HL-60 (cell line): ENCODE results near the gene THOC3.
"Not testable (repeated sequence)": the region's sequence is repeated elsewhere in the genome, so short reads cannot be mapped to it uniquely, and the experiment has no call there.

Source experiments
- GABPA ChIP-seq: IDR thresholded peaks from 2 replicates; pipeline ENCODE4 v1.6.1; 2012; ENCODE audit warnings: low read depth
- POLR2AphosphoS5 ChIP-seq: IDR thresholded peaks from 2 replicates; pipeline ENCODE4 v1.6.1; 2012; ENCODE audit warnings: low read depth
- REST ChIP-seq: IDR thresholded peaks from 2 replicates; pipeline ENCODE4 v1.6.1; 2012; ENCODE audit warnings: low read depth; ENCODE audit not compliant: insufficient replicate concordance
- SPI1 ChIP-seq: IDR thresholded peaks from 2 replicates; pipeline ENCODE4 v1.6.1; 2012; ENCODE audit warnings: low read depth, mild to moderate bottlenecking, borderline replicate concordance
- TF ChIP-seq, protein P1 (sequence below): IDR thresholded peaks from one replicate; pipeline ENCODE4 v1.5.1; 2011; ENCODE audit warnings: low read length, control low read depth, inconsistent platforms; ENCODE audit not compliant: insufficient read depth

DNA sequence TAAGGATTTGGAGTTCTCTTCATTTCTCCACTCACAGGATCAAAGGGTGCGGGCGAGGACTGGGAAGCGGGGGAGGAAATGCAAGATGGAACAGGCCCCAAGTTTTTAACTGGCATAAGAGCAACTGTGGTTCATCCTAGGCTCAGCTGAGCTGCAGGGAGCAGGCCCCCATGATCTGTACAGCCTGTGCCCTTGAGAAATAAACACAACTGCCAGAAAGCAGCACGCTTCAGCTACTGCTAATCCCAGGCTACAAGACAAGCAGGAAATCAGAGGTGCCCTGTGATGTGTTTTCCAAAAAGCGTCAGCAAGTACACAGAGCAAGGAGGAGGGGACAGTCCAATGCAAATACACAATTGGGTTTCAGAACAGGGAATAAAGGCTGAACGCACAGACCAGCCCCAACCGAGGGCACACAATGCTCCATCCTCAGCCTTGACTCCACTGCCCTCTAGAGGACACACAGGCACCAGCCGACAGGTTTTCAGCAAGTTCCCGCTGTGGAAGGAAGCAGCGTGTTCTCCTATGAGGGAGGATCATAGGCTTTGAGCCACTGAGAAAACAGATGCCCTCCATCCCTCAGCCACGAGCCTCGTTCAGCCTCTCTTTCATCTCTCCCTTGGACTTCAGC is 16.7 kb downstream of the THOC3 start:
- TF ChIP-seq SPI1, POLR2AphosphoS5, REST, GABPA: not testable (repeated sequence)
- TF ChIP-seq, protein P1, sequence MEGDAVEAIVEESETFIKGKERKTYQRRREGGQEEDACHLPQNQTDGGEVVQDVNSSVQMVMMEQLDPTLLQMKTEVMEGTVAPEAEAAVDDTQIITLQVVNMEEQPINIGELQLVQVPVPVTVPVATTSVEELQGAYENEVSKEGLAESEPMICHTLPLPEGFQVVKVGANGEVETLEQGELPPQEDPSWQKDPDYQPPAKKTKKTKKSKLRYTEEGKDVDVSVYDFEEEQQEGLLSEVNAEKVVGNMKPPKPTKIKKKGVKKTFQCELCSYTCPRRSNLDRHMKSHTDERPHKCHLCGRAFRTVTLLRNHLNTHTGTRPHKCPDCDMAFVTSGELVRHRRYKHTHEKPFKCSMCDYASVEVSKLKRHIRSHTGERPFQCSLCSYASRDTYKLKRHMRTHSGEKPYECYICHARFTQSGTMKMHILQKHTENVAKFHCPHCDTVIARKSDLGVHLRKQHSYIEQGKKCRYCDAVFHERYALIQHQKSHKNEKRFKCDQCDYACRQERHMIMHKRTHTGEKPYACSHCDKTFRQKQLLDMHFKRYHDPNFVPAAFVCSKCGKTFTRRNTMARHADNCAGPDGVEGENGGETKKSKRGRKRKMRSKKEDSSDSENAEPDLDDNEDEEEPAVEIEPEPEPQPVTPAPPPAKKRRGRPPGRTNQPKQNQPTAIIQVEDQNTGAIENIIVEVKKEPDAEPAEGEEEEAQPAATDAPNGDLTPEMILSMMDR: not testable (repeated sequence)
